Dermis blood vessel endothelial cell (primary cell): ENCODE results near the gene APOA5. TPM values are rescaled to one million over a fixed set of nuclear protein-coding genes. Genes with fewer than 3 reads are reported as not detected.

Experiments
- DNase-seq: peaks from one replicate; pipeline ENCODE4 v3.0.0; 2010
- total RNA-seq: library from RNA; depleted of rRNA; stranded (reverse); fragments of >200 nt; gene quantifications from 2 replicates; pipeline ENCODE4 v1.2.3, GENCODE V29; 2014

Gene APOA5
- total RNA-seq, 1 donor from 2014 or later = not detected

DNA sequence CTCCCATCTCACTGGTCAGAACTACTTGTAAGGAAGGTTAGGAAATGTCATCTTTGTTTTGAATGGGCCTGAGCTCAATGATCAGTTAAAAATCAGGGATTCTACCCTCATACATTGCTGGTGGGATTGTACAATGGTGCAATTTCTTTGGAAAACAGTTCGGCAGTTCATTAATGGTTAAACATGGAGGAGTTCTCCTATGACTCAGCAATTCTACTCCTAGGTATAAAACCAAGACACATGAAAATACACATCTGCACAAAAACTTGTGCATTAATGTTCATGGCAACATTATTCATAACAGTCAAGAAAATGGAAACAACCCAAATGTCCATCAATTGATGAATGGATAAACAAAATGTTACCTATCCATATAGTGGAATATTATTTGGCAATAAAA lies 4.9 kb upstream of the APOA5 start:
- DNase-seq = no peak

DNA sequence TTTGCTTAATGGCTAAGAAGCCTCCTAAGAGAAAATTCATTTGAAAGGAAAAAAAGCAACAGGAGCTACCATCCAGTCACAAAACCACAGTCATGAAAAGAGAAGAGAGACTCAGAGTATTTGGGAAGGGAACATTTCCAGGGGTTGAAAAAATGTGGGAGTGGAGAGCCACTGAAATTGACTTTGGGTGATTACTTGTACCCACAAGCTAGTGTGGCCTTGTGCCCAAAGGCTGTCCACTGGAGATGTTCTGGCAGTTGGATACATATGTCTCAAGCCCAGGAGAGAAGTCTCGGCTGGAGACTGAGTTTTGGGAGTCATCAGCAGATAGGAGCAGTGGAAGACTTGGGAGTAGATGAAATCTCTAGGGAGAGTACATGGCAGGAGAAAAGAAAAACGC lies 3.2 kb upstream of the APOA5 start:
- DNase-seq = no peak

DNA sequence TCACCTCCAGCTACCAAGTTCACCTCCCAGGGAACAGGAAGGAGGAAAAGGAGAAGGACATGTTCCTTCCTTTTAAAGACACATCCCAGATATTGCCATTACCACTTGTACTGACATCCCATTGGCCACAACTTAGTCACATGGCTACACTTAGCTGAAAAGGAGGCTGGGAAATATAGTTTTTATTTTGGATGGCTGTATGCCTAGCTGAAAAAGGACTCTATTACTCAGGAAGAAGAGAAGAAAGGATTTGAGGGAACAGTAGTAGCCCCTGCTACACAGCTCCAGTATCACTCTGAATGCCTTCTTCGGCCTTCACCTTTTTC lies 2.1 kb upstream of the APOA5 start:
- DNase-seq = no peak

DNA sequence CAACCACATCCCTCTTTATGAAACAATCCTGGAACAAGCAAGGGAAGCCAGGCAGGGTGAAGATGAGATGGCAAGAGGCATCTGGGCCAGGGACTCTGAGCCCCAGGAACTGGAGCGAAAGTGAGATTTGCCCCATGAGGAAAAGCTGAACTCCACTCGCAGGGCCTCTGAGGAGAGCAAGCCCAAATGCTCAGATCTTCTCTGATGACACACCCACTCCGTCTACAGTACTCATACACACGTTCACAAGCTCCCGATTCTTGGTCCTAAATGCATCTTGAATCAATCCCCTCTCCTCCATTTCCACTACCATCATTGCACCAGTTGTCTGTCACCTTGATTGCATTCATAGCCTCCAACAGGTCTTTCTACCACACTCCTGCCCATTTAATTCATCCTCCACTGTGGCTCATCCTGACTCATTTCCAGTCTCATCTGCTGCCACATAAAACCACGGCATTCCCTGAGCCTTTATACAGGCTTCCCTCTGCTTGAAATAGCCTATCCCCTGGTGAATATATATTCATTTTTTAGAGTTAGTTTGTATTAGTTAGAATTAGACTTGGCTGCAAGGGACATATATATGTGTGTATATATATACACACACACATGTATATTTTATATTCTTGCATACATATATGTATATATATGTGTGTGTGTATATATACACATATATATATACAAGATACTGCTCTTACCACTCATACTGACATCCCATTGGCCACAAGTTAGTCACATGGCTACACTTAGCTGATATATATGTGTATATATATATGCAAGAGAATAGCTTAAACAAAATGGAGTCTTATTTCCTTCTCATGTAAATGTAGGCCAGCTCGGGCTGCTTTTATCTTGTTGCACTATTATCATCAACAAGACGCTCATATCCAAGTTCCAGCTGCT lies 1.4 kb upstream of the APOA5 start:
- no peak for DNase-seq

DNA sequence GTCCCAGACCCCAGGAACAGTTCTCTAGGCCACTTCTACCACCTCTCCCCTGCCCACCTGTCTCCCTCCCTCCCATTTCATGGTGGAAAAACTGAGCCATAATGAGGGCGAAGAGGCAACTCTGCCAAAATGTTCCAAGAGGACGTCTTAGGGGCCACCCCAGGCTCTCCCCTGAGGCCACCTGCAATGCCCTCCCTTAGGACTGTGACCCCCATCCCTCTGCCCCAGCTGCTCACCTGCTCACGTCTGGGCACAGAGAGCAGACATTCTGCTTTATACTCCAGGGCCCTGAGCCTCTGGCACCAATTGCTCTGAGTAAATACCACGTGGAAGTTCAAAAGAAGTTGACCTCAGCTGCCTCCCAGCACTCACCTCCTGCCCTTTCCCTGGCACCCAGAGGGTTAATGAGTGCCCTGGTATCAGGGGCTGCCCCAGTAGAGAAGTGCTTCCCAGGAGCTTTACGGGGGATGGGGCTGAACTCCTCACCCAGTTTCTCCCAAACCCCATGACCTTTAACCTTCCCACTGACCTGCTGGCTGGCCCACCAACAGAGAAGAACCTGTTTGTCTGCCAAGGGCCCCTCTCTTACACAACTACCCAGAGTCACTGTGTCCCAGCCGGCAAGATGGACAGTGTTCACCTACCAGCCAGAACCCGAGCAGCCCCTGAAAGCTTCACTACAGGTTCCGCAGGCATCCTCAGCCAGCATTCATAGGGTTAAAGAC lies 627 bp upstream of the APOA5 start:
- DNase-seq = no peak

DNA sequence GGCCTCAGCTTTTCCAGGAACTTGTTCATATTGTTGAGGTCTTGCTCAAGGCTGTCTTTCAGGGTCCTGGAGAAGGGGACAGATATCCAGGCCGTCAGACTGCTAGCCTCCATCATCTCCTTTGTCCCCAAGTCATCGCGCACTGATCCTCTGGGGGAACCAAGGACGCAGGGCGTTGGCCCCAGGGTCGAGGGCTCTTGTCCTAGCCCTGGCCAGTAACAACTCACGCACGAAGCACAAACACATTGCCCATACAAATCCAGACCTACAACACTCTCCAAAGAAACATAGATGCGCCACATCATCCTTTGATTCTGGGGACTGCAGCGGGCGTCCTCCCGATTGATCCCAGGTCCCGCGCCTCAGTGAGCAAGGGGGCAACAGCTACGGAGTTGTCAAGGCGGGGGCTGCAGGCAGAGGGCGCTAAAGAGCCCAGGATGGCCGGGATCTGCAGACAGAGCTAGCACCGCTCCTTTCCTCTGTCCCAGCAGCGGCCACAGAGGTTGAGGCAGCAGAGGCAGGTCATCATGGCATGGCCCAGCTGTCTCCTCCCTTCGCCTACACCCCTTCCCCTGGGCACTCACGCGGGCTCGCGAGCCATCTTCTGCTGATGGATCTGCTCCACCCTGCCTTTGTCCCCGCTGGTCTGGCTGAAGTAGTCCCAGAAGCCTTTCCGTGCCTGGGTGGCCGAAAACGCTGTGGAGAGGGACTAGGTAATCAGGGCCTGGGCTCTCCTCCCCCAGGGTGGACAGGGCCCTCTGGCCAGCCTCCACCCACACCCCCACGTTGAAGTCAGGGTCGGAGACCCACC lies 472 bp downstream of the APOA5 start:
- DNase-seq = peak; percentile 83

DNA sequence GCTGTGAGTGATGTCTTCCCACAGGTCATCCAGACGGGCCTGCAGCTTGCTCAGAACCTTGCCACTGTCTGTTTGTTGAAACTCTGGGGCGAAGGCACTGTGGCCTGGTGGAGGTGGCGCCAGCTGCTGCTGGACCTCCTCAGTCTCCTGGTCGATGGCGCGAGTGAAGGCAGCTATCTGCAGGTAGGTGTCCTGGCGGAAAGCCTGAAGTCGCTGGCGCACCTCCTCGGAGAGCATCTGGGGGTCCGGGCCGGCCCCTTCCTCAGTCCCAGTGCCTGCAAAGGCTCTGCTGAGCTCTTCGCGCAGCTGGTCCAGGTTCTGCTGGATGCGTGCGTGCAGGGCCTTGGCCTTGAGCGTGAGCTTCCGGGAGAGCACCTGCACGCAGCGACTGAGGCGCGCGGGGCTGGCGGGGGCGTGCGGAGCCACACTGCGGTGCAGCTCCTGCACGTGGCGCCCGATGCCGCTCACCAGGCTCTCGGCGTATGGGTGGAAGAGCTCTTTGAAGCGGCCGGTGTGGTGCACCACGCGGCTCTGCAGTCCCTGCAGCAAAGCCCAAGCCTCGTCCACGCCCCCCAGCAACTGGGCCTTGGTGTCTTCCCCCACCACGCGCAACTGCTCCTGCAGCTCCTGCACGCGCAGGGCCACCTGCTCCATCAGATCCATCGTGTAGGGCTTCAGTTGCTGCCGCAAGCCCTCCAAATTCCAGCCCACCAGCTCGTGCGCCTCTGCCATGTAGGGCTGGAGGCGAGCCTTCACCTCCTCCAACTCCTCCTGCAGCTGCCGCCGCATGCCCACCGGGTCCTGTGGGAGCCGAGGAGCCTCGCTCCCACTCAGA lies 1.3 kb downstream of the APOA5 start:
- no peak for DNase-seq

DNA sequence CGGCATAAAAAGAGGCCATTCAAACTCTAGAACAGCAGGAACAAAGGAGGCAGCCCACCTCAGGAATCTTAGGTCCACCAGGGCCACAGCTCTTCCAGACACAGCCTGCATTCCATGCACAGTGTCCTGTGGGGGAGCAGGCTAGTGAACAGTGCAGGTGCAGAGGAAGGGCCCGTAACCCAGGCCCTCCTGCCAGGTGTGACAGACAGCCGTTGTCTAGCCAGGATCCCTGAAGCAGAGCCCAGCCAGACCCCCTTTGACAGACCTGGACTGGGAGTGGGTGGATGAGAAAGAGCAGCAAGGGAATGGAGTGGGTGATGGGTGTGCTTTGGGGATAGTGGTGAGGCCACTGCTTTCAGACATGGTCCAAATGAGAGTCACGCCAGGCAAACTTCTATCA lies 2.7 kb downstream of the APOA5 start:
- no peak for DNase-seq

DNA sequence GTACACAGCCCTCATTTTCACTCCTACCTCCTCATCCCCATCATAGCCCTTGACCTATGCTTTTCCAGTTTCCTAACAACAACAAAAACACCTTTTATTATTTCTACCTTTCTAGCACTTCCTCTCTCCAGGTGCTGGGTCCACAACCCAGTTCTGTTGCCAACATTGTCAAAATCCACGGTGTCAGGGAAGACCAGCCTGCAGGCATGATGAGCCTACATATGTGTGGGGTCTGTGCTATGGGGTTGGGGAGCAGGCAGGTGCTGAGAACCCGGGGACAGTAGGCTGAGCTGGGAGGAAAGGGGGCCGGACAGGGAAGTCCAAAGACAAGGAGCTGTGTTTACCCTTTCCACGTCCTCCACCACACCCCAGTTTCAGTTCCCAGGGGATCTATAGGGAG lies 3.1 kb downstream of the APOA5 start:
- DNase-seq = no peak

DNA sequence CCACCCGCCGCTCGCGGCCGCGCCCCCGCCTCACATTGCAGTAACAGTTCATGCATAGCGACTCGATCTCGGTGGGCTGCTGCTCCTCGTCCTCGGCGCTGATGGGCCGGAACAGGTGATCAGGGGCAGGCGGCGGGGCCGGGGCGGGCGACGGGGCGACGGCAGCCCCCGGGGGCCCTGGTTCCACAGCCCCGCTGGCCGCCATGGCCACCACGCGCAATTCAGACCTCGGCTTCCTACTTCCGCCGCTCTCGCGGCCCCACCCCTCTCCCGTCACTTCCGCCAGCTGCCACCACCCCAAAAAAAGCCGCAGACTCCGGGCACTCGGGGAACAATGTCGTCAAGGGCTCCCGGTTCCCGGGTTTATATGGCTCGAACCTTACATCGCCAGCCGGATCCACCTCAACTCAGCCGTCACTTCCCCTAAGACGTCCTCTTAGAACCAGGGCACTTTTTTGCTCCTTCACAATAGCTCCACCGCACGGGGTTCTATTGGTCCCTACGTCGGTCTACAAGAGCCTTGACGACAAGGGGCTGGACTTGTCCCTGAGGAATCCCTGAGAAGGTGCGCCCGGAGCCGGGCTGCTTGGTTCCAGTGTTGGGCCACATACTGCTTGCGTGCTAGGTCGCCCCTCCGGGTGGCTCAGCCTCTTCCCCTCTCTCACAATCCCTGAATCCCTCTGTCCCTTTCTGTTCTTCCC lies 3.7 kb downstream of the APOA5 start, which contains the start of gene ZPR1:
ZPR1 (minus strand) TSS at position 238 of the 701 bp plus-strand sequence; CDS start at position 205, 33 bp downstream.
- peak; percentile 74 for DNase-seq

DNA sequence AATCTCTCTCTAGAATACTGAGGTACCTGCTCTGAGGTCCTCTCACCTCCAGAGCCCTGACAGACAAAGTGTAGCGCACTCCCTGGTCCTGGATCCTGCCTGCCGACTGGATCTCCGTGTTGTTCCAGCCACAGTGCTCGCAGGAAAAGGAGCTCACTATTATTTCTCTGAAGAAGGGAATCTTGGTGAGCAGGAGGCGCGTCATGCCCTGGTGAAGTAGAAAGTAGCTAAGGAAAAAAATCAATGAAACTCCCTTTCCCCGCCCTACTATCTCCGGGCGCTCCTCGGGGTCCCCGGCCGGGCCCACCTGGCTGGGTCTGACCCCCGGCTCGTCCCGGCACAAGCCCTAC lies 4.3 kb downstream of the APOA5 start:
- peak; percentile 31 for DNase-seq

DNA sequence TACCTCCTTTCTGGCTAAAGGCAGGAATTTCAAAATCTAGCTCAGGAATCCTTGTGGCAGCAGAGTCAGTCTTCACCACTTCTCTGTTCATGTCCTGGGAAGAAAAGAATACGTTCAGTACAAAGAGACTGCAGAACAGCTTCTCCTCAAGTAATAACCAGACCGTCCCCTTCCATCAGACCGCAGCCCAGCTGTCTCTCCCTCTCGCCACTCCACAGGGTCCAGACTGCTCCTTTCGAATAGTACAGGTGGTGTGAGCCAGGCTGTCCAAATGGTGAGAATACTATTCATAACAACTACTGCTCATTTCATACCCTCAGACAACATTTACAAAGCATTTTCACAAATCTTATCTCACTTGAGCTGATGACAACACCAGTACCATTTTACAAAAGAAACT lies 4.7 kb downstream of the APOA5 start:
- no peak for DNase-seq

DNA sequence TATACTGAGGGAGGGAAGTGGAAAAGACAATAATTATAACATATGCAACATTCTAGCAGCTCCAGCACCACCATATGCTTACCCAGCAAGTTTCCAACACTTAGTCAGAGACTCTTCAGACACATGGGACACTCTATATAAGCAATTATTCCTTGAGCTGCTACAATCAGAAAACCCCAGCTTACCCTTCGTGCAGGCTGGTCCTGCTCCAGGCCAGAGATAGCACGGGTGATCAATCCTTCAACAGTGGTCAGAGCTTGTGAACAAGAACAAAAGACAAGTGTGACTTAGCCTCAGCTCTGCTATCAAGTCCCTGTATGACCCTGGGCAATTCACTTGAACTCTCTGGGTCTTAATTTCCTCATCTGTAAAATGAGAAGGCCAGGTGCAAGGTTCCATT lies 5.4 kb downstream of the APOA5 start:
- DNase-seq = no peak

DNA sequence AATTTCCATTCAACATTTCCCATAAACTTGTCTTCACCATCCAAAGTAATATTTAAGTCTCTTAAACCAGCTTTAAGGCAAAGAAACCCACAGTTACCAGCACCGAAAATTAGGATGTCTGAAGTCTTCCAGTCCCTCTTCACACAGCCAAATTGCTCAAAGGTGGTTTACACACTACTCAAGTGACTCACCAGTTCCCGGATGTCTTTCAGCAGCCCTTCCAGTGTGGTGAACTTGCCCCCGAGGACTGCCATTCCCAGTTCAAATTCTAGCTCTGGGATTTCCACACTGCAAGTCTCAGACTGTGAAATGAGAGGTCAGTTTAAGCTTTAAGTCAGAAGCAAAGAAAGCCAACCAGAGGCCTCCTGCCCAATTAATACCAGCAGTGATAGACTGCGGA lies 9.0 kb downstream of the APOA5 start:
- peak; percentile 23 for DNase-seq

DNA sequence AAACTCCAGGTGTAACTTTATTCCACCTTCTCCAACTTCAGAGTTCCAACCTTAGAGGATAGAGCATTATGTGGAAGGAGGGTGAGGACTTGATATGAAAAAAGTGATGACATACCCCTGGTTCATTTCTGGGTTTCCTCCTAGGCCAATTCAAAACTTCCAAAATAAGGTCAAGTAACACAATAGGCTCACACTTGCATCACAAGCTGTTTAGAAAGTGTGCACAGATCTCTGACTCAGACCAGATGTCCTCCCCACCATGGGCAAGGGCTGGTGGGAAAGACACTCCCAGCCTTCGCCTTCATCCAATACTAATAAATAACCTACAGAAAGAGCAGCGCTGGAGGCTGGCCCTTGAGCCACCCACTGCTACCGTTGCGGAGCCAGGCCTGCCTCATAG lies 13.1 kb downstream of the APOA5 start:
- no peak for DNase-seq

DNA sequence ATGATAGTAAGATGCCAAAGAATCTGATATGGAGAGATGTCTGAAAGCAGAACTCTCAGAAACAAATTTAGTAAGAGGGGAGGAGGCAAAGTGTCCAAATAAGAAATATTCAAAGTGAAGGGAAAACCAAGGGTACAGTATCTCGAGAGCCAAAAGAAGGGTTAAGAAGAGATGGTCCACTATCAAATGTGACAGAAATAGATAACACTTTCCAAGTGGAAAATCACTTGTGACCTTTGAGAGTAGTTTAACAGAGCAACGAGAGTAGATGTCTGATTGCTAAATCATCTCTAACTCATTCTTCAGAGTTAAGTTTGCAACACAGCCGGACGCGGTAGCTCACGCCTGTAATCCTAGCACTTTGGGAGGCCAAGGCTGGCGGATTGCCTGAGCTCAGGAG lies 14.6 kb downstream of the APOA5 start:
- DNase-seq = no peak

DNA sequence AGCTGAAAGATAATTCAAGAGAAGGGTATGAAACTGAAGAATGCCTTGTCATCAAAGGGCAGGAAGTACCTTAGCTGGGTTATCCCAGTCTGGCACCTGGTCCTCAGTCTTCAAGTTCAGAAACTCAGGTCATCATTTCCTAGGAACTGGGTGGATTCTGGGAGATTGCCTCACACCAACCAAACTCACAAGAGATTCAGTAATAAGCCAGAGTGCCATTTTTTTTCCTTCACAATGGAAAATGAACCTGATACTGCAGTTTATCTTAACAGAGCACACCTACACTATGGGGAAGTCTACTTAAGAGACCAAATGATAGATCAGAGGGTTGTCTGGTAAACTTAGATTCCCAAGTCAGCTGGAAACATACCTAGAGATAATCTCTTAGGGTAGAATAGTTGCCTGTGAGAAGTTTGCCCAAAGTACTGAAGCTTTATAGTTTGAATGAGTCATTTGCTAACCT lies 15.1 kb downstream of the APOA5 start:
- DNase-seq = no peak

DNA sequence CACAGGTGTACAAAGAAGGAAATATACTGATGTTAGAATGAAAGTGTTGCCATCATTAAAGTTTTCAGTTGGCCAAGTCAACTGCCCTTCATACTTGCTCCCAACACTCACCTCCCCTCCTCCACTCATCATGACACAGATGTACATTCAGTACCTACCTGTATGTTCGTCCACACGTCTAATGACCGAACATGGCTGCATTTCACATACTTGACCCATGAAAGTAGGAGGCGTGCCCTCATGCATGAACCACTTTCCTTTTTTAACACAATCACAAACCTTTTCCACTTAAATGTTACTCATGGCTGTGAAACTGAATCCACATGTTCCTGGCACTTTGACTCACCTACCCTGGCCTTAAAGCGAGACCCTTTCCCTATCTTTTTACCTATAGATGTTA lies 15.7 kb downstream of the APOA5 start:
- no peak for DNase-seq

DNA sequence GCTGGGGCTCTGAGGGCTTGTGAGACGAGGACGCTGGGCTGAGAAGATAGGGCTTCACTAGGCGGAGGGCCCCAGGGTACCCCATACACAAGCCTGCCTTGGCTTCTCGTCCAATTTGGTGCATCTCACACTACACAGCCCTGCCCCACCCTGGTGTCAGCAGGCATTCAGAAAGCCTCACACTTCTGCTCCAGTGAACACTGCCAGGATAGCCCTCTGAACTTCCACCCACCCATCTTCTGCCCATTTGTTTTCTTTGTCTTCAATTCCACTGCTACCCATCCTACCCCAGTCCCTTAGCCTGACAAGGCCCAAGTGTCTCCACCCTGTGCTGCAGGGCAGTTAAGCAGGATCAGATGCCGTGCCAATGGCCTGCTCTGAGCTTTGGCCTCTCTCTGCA lies 17.0 kb downstream of the APOA5 start:
- no peak for DNase-seq

DNA sequence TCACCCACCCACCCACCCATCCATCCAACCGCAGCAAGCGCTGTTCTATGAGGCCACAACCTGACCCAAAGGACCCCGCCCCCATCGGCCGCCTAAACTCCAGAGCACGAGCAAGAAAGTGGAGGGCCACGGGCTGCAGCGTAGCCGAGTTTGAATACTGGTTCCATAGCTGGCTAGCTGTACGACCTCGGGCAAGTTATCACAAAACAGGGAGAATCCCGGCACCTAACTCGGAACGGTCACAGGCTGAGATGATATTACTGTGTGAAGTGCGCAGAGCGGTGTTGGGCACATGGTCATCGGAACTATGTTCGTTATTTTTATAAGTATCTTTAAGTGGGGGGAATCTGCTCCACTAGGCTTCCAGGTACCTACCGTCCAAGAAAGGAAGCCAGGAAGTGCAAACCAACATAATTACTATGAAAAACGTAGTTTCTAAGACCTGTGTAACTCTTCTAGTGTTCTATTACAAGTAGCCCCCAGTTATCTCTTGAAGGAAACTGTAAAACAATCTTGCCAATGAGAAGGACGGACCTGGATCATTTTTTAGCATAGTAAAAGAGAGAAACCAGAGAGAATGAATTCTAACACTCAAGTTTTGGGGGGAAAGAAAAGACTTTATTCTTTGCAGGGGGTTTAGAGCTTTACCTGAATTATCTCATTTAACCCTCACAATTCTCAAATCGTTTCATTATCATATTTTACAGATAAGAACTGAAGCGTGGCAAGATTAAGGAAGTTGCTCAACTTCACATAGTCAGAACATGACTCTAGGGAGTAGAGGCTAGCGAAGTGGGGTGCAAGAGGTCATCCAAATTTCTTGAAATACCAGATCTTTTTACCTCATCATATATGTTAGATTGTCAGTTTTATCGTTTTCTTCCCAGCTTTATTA lies 18.2 kb downstream of the APOA5 start:
- DNase-seq = no peak
